IPS-18a (cell line): ENCODE data around the gene CDC34.

Source experiments
- H3K27ac ChIP-seq: one replicate; pipeline ENCODE4 v1.5.1; 2013; ENCODE audit warnings: low read length
- H3K27me3 ChIP-seq: one replicate; pipeline ENCODE4 v1.6.1; 2013; ENCODE audit warnings: mild to moderate bottlenecking, low read length; ENCODE audit not compliant: control insufficient read depth, insufficient read depth
- H3K36me3 ChIP-seq: one replicate; pipeline ENCODE4 v1.6.1; 2013; ENCODE audit warnings: low read depth, low read length; ENCODE audit not compliant: control insufficient read depth
- H3K4me1 ChIP-seq: one replicate; pipeline ENCODE4 v1.6.1; 2013; ENCODE audit warnings: low read depth, low read length; ENCODE audit not compliant: control insufficient read depth
- H3K4me3 ChIP-seq: one replicate; pipeline ENCODE4 v1.5.1; 2013; ENCODE audit warnings: low read length
- H3K9ac ChIP-seq: one replicate; pipeline ENCODE4 v1.6.1; 2013; ENCODE audit warnings: mild to moderate bottlenecking, low read length, moderate library complexity
- H3K9me3 ChIP-seq: one replicate; pipeline ENCODE4 v1.6.1; 2013; ENCODE audit warnings: low read depth, low read length; ENCODE audit not compliant: control insufficient read depth

Gene CDC34

DNA sequence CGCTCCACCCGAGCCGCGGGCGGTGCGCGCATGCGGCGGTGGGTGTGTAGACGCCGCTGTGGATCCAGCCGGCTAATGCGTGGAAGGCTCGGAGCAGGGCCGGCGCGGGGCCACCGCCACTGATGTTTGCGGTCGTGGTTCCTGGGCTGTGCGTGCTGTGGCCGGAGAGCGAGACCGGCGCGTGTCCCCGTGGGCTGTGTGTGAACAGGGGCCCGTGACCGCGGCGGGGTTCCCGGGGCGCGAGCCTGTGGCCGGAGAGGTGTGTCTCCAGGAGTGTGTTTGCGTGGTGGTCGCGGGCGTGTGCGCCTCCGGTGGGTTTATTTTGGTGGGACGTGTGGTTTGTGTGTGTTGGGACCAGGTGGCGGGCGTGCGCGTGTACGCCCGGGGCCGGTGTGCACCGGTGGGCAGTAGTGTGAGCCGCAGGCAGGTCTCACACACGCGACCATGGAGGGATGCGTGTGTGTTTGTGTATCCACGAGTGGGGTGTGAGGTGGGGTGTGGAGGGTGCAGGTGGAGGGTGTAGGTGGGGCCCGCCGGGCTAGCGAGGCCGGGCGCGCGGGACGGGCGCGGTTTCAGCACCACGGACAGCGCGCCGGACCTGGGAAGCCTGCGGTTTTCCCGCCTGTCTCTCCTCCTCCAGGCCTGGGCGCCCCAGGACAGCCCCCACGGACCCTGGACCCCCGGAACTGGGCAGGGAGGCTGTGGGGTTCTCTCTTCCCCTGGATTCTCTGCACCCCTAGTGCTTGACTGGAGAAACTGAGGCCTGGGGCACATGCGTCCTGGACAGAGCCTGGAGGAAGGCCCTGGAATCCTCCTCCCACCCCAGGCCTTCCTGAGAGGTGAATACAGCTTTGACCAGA lies 59.8 kb downstream of the CDC34 start:
- H3K9me3 ChIP-seq = no peaks in the 10 kb centered on the region
- peaks cover 44% of the 10 kb centered on the region for H3K27me3 ChIP-seq
- no peak overlapping the region for H3K4me3 ChIP-seq
- H3K36me3 ChIP-seq = no peaks in the 10 kb centered on the region
- H3K9ac ChIP-seq = no peak overlapping the region
- no peaks in the 10 kb centered on the region for H3K4me1 ChIP-seq
- H3K27ac ChIP-seq = no peak overlapping the region
